Rectal smooth muscle tissue (tissue), 1 donor: ENCODE data around the gene SLC6A9.
A peak's percentile ranks its signal among the peaks of the same experiment; 100 is the strongest.

Experiments used
- H3K27ac ChIP-seq: one replicate; pipeline ENCODE4 v1.7.0; 2013; ENCODE audit warnings: low read depth, low read length, inconsistent platforms
- H3K27me3 ChIP-seq: one replicate; pipeline ENCODE4 v1.7.0; 2013; ENCODE audit warnings: low read length; ENCODE audit not compliant: control insufficient read depth, insufficient read depth
- H3K36me3 ChIP-seq: one replicate; pipeline ENCODE4 v1.7.0; 2013; ENCODE audit warnings: low read length; ENCODE audit not compliant: control insufficient read depth, insufficient read depth
- H3K4me1 ChIP-seq: one replicate; pipeline ENCODE4 v1.7.0; 2013; ENCODE audit warnings: low read length; ENCODE audit not compliant: control insufficient read depth, insufficient read depth
- H3K4me3 ChIP-seq: one replicate; pipeline ENCODE4 v1.7.0; 2013; ENCODE audit warnings: low read length
- H3K9ac ChIP-seq: one replicate; pipeline ENCODE4 v1.7.0; 2013; ENCODE audit warnings: low read length

The SLC6A9 gene

GRCh38 chr1:44031252-44032169 is at the start of gene SLC6A9:
TSS of gene SLC6A9 (minus strand) at chr1:44031462. CDS start at chr1:44024277, 7,185 bp downstream.
- Histone ChIP-seq H3K27me3 (no peaks in the 10 kb centered on the region), H3K9ac (peak within 1 kb of the TSS; percentile 28), H3K36me3 (no peaks in the 10 kb centered on the region), H3K4me1 (peaks cover 33% of the 10 kb centered on the region), H3K27ac (peak within 1 kb of the TSS; percentile 85), H3K4me3 (peak within 1 kb of the TSS; percentile 73)

- no peaks in the 10 kb centered on the region for H3K27me3 ChIP-seq
- no peak overlapping the region for H3K4me3 ChIP-seq
- H3K9ac ChIP-seq: no peak overlapping the region
- H3K36me3 ChIP-seq: no peaks in the 10 kb centered on the region
- H3K4me1 ChIP-seq: no peaks in the 10 kb centered on the region
- no peak overlapping the region for H3K27ac ChIP-seq
Observed at GRCh38 chr1:44079566-44079965, 48.3 kb upstream of the SLC6A9 start.

- H3K4me3 ChIP-seq: no peak overlapping the region
- no peaks in the 10 kb centered on the region for H3K36me3 ChIP-seq
- no peak overlapping the region for H3K27ac ChIP-seq
- no peak overlapping the region for H3K9ac ChIP-seq
- no peaks in the 10 kb centered on the region for H3K27me3 ChIP-seq
- H3K4me1 ChIP-seq: no peaks in the 10 kb centered on the region
Observed at GRCh38 chr1:44078104-44078503, 46.8 kb upstream of the SLC6A9 start.

GRCh38 chr1:44077421-44077820 is 46.2 kb upstream of the SLC6A9 start:
- Histone ChIP-seq H3K9ac (no peak overlapping the region), H3K4me1 (no peaks in the 10 kb centered on the region), H3K4me3 (no peak overlapping the region), H3K27me3 (no peaks in the 10 kb centered on the region), H3K27ac (no peak overlapping the region), H3K36me3 (no peaks in the 10 kb centered on the region)

GRCh38 chr1:44076066-44076465 is 44.8 kb upstream of the SLC6A9 start:
- H3K4me3 ChIP-seq: no peak overlapping the region
- H3K27me3 ChIP-seq: no peaks in the 10 kb centered on the region
- no peak overlapping the region for H3K9ac ChIP-seq
- no peaks in the 10 kb centered on the region for H3K36me3 ChIP-seq
- no peaks in the 10 kb centered on the region for H3K4me1 ChIP-seq
- no peak overlapping the region for H3K27ac ChIP-seq

DNA sequence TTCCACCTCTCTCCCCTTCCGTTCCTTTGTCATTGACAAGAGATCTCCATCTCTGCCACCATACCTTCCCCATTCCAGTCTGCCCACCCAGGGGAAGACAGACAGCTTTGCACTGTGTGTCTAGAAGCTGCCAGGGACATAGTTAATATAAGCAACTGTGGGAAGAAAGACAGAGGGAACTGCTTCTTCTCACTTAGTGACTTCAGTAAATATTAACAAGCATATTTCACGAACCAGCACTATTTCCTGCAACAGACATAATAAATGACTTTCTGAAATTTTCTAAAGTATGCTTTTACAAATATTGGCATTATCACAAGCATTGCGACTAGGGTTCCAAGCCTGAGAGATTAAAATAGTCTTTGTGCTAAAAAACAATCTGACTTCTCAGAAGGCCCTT is 43.2 kb upstream of the SLC6A9 start:
- no peak overlapping the region for H3K27ac ChIP-seq
- no peaks in the 10 kb centered on the region for H3K4me1 ChIP-seq
- no peaks in the 10 kb centered on the region for H3K27me3 ChIP-seq
- H3K36me3 ChIP-seq: no peaks in the 10 kb centered on the region
- no peak overlapping the region for H3K4me3 ChIP-seq
- no peak overlapping the region for H3K9ac ChIP-seq

DNA sequence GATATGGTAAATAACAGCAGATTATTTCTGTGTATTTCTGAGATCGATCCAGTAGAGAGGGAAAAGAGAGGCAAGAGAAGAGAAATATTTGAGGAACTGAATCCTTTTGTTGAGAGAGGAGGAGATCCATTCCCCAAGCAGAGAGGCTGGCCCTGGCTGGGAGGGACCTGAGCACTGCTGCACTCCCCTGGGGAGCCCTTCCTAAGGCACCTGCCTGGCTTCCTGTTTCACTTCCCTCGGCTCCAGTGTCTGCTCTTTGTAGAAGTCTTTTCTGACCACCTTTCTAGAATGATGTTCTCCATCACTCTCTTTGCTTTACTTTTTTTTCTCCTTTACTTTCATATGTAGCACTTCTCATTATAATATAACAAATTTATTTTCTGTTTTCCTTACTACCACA is 42.3 kb upstream of the SLC6A9 start:
- Histone ChIP-seq H3K4me3 (no peak overlapping the region), H3K27ac (no peak overlapping the region)

DNA sequence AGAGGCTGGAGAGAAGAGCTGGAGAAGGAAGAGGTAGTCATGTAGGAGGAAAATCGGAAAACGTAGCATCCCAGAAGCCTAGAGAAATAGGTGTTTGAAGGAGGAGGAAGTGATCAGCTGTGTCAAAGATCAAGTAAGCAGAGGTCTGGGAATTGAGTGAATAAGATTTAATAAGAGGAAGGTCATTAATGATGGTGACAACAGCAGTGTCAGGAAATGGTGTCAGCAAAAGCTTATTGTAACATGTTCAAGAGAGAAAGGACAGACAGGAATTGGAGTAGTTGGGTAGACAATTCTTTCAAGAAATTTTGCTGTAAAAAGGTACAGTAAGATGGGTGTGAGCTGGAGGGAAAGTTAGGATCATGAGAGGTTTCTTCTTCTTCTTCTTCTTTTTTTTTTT is 41.6 kb upstream of the SLC6A9 start:
- Histone ChIP-seq H3K4me1 (no peaks in the 10 kb centered on the region), H3K27ac (no peak overlapping the region), H3K9ac (no peak overlapping the region), H3K4me3 (no peak overlapping the region), H3K27me3 (no peaks in the 10 kb centered on the region), H3K36me3 (no peaks in the 10 kb centered on the region)

More for the DNA sequence above, 42.3 kb upstream of the SLC6A9 start:
- no peaks in the 10 kb centered on the region for H3K4me1 ChIP-seq
- no peaks in the 10 kb centered on the region for H3K36me3 ChIP-seq
- H3K9ac ChIP-seq: no peak overlapping the region
- H3K27me3 ChIP-seq: no peaks in the 10 kb centered on the region

DNA sequence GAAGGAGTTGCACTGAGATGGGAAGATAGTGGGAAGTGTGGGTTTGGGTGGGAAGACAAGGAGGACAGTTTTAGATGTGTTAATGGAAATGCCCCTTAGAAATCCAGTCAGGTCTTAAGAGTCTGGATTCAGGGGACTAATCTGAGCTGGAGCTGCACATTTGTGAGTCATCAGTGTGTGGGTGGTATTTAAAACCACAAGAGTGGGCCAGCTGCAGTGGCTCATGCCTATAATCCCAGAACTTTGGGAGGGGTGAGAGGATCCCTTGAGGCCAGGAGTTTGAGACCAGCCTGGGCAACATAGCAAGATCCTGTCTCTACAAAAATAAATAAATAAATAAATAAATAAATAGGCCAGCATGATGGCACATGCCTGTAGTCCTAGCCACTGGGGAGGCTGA is 40.9 kb upstream of the SLC6A9 start:
- Histone ChIP-seq H3K27ac (no peak overlapping the region), H3K9ac (no peak overlapping the region), H3K27me3 (no peaks in the 10 kb centered on the region), H3K36me3 (no peaks in the 10 kb centered on the region), H3K4me1 (no peaks in the 10 kb centered on the region), H3K4me3 (no peak overlapping the region)

- H3K4me1 ChIP-seq: no peaks in the 10 kb centered on the region
- no peak overlapping the region for H3K4me3 ChIP-seq
- no peaks in the 10 kb centered on the region for H3K36me3 ChIP-seq
- H3K9ac ChIP-seq: no peak overlapping the region
- H3K27me3 ChIP-seq: no peaks in the 10 kb centered on the region
- H3K27ac ChIP-seq: no peak overlapping the region
Observed at GRCh38 chr1:44071461-44071860, 40.2 kb upstream of the SLC6A9 start.

- H3K27me3 ChIP-seq: no peaks in the 10 kb centered on the region
- H3K27ac ChIP-seq: no peak overlapping the region
- no peaks in the 10 kb centered on the region for H3K4me1 ChIP-seq
- H3K36me3 ChIP-seq: no peaks in the 10 kb centered on the region
- no peak overlapping the region for H3K9ac ChIP-seq
- H3K4me3 ChIP-seq: no peak overlapping the region
Observed at GRCh38 chr1:44068442-44068921, 37.2 kb upstream of the SLC6A9 start.

- Histone ChIP-seq H3K9ac (no peak overlapping the region), H3K27ac (no peak overlapping the region), H3K27me3 (no peaks in the 10 kb centered on the region), H3K4me3 (no peak overlapping the region), H3K36me3 (no peaks in the 10 kb centered on the region), H3K4me1 (no peaks in the 10 kb centered on the region)
Observed at GRCh38 chr1:44067266-44068250, 36.3 kb upstream of the SLC6A9 start.
